GM19328 (cell line): Measurements from ENCODE around the gene KRTCAP2.

ENCODE experiments used
- ATAC-seq: cut with Tn5 transposase; IDR thresholded peaks from one replicate; pipeline ENCODE4 v1.9.1; 2021; ENCODE audit warnings: mild to moderate bottlenecking, moderate library complexity; ENCODE audit not compliant: unreplicated experiment

The KRTCAP2 gene

GRCh38 chr1:155120253-155120652, 52.9 kb downstream of the KRTCAP2 start:
- ATAC-seq, result no peak
